ENCODE results near the gene TRIM50. TPM values are rescaled to one million over a fixed set of nuclear protein-coding genes. Genes with fewer than 3 reads are reported as not detected.

Gene TRIM50
- total and polyA plus RNA-seq, 8 donors: 10.8 to 69.4 (median 31.7) TPM; not detected in 1

Small RNA genes within 50 kb of the gene (small RNA-seq; reads per million reads assigned to genes)
- 0 reads per million in 4 donors for gene RNU6-1080P

Other genes starting within 250 kb of the TRIM50 start
- under 1 TPM in 1 of 5 donors, not detected in 4; 0.37 TPM for gene SPDYE9, start 242.0 kb downstream of the TRIM50 start, total RNA-seq
- gene SPDYE9, start 242.0 kb downstream of the TRIM50 start, polyA plus RNA-seq: not detected
- gene NSUN5, start 19.3 kb downstream of the TRIM50 start, total RNA-seq: 10 to 100 TPM in 3 of 5 donors, 1 to 10 TPM in 1, not detected in 1; 6.7 to 97.3 (median 16.5) TPM
- gene NSUN5, start 19.3 kb downstream of the TRIM50 start, polyA plus RNA-seq: 10 to 100 TPM; 22.4 to 26.9 (median 24.6) TPM
- gene FKBP6, start 79 bp upstream of the TRIM50 start, total RNA-seq: not detected
- under 1 TPM in 1 of 3 donors, not detected in 2; 0.10 TPM for gene FKBP6, start 79 bp upstream of the TRIM50 start, polyA plus RNA-seq
- gene FZD9, start 105.7 kb upstream of the TRIM50 start, total RNA-seq: under 1 TPM in 1 of 5 donors, not detected in 4; 0.18 TPM
- under 1 TPM in 2 of 3 donors, not detected in 1; 0.35 to 0.50 TPM for gene FZD9, start 105.7 kb upstream of the TRIM50 start, polyA plus RNA-seq
- 100 to 1,000 TPM in 1 of 5 donors, 10 to 100 TPM in 4; 43.0 to 210 (median 52.2) TPM for gene BAZ1B, start 194.2 kb upstream of the TRIM50 start, total RNA-seq
- gene BAZ1B, start 194.2 kb upstream of the TRIM50 start, polyA plus RNA-seq: 10 to 100 TPM in 2 of 3 donors, 1 to 10 TPM in 1; 8.9 to 18.9 (median 14.4) TPM
- 100 to 1,000 TPM in 1 of 5 donors, 10 to 100 TPM in 3, 1 to 10 TPM in 1; 9.0 to 105 (median 76.1) TPM for gene BCL7B, start 229.6 kb upstream of the TRIM50 start, total RNA-seq
- 10 to 100 TPM; 39.1 to 75.6 (median 54.7) TPM for gene BCL7B, start 229.6 kb upstream of the TRIM50 start, polyA plus RNA-seq

All from stomach (tissue), 8 donors.